GM21528 (cell line): Measurements from ENCODE around the gene SAMSN1.
"Not testable (repeated sequence)": the region's sequence is repeated elsewhere in the genome, so short reads cannot be mapped to it uniquely, and the experiment has no call there.

Source experiments
- ATAC-seq: cut with Tn5 transposase; IDR thresholded peaks from one replicate; pipeline ENCODE4 v1.9.1; 2021; ENCODE audit warnings: mild to moderate bottlenecking, moderate library complexity; ENCODE audit not compliant: unreplicated experiment, low FRiP score

Gene SAMSN1

DNA sequence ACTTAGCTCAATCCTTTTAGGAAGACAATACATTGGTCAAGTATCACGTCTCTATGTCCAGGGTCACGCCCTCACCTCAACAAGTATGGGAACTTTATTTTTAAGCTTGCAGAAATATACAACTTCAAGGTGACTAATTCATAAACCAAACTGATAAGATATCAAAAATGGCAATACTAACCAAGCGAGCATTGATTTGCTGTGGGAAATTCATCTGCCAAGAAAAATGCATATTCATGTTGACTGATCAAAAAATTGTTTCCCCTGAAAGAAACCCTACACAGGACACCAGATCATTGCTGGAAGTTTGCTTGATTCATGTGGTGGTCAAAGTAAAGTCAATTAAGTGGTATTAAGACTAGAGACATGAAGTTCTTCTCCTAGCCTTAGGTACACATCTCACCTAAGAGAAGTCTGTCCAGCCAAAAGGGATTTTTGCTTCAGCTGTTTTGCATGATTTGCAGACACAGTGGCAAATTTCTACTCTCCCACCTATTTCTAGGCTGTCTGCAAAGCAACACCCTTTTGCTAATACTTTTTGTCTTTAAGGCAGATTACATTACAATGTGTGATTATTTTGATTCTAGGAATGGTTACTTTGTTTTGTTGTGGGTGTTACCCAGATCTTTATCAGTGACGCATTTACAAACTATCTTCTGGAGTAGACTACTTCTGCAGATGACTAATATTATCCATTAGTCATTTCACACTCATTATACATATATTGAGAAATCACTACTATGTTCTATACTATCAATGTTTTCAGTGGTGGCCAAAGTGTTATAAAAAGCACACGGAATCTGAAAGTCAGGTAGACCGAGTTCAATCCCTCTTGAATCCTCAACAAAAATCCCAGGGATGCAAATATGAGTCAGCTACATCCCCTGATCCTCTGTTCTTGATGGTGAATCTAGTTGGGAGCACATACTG, 12.4 kb downstream of the SAMSN1 start:
- ATAC-seq, result peak; percentile 79

DNA sequence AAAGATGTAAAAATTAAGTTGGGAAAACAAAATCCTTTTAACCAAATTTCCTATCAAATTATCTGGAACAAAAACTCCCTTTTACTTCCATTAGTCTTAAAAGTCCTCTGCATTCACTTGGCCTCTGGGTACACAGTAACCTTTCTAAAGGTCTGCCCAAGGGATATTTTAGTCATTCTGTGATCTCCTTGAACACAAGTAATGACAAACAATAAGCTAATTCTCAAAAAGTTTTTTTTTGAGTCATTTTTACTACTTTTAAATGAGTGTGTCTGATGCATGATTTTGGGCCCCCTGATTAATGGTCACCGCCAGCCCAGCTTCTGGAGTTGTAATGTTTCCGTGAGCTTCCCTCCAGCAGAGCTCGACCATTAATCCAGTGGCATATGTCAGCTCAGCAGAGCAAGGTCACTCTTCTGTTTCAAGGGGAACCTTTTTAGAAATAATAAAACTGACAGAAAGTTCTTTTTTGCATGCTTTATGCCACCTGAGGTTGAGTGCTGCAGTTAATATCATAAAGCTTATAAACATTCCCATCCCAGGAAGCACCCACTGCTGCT, 14.3 kb downstream of the SAMSN1 start:
- ATAC-seq, result no peak

DNA sequence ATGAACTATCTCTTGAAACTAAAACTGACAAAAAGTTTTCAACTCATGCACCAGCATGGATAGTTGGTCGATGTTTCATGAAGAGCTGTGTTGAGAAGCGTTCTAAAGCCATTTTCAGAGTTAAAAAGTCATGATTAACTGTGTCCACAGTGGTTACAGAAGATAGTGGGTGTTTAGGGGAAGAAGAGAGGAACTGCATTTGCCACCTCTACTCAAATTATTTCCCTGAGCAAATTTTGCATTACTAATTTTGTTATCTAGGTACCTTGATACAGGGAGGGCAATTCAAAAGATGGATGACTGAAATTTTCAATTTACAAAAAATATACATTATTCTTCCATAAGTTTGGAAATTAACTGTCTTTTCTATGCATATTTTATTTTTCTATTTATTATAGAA, 15.5 kb downstream of the SAMSN1 start:
- no peak for ATAC-seq

DNA sequence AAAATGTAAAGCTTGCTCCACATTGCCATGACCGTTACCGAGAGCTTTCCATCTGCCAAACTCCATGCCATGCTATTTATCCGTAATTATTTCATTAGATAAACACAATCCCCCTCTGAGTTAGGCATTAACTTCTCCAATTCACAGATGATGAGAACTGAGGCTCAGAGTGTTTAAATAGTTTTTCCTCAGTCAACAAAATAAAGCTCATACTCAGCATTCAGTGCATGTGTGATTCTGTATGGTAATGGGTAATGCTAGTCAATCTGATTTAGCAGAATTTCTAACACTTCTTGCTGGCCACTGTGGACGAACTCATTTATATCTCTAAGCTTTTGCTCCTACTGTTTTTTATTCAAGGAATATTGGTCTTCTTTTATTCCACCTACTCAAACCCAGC, 17.3 kb downstream of the SAMSN1 start:
- ATAC-seq, result no peak

DNA sequence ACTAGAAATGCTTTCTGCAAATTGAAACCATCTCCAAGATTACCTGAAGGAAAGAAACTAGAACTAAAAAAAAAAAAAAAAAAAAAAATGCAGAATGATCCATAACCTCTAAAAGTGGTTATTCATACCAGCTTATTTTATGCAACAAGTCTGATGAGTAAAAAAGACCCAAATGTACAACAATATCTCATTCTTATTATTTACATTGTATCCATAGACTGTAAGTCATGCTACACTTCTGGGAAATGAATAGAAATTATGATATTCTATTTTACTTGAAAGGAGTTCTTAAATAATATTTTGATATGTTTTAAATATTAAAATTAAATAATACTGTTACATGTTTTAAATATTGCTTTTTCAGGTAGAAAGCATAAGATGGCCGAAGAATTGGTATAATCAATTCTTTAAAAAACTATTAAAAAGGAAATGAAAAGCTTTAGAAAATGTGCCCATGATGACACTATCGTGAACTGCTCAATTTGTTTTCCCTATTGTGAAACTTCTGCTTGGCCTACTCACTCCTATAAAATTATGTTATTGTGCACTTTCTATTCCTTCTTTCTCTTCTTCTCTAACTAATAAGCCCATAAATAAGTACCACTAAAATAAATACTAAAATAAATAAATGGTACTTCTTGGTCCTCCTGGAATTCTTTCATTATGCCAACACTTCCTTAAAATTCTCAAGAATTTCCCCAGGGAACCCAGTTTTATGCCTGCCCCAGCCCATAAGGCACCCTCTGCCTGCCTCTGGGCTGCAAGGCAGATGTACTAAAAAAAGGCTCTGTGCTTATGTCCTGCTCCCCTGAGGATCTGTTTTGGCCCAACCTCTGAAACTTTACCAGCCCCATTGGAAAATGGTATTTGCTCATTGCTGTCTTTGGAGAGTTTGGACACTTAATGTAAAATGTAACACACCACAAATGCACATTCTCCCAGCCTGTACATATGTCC, 18.1 kb downstream of the SAMSN1 start:
- no peak for ATAC-seq

DNA sequence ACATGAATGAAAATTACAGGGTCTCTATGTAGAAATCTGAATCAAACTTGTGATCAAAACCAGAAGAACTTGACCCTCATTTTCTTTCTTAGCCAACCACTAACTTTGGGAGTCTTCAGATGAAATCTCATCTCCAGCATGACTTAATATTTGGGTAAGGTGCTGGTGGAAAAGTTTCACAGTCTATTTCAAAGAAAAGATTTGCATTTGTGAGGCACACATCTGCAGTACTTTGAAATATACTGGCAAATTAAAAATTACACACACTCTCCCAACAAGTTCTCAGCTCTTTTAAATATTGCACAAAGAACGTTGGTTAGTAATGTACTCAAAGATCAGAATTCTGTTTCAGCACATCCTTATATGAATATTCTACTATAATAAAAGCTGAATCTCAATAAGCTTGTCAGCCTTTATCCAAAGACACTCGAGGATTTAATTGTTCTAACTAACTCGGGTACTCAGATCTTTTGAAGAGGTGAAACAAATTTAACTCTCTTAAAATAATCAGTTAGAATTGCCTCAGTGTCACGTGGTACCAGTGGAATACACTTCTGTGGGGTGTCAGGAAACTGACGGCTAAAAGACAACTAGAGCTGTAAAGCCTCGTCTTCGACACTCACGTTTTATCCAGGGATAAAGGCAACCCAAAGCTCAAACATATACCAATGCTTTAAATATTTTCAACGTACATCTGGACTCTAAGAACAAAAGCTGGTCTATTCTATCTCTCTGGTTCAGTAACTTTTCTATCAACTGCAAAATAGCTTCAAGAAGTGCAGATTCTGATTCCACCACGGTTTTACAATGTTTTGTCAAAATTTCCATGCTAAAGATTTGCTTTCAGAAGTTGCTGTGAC, 19.0 kb downstream of the SAMSN1 start:
- no peak for ATAC-seq

DNA sequence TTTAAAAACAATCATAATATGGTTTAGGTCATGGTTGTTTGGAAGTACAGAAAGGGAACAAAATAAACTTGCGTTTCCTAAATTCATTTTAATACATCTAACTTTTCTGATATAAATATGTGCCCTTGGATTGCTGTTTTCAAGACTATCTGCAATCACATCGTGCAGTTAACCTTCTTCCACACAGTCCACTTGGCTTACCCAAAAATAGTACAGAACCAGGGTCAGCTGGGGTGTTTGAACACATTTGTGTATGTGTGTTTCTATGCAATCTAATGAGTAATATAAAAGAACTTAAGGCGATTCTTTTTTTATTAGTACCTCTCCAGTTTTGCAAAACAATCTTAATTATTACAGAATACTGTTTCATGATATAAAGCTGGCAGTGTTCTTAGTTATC, 19.9 kb downstream of the SAMSN1 start:
- ATAC-seq, result no peak

DNA sequence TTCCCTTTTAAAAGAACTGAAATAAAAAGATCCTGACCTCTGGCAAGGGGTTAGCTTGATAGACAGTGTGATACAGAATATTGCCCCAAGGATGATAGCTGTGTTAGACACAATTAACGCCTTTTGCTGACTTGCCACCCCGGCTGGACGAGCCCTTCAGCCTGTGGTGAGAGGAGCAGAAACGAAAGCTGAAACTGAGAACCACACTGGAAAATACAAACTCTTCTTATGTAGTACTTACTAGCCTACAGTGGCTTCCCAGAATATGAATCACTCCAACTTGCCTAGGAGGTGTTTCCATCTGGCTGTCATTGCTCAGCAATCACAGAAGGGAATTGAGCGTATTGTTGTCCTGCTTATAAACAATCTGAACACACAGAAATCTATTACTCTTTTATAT, 22.9 kb downstream of the SAMSN1 start:
- ATAC-seq, result peak; percentile 76

DNA sequence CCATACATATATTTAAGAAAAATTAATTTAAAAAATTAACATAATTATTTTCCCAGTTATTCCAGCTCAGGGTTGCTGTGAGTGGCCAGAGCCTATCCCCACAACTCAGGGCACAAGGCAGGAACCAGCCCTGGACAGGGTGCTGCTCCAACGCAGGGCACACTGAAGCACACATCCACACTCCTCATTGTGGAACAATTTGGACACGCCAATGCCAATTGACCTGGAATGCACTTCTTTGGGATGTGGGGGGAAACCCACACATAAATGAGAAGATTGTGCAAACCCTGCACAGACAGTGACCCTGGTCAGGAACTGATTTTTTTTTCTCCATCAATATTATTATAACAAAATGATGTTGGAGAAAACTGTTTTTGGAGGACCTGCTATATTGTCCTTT, 23.4 kb downstream of the SAMSN1 start:
- no peak for ATAC-seq

DNA sequence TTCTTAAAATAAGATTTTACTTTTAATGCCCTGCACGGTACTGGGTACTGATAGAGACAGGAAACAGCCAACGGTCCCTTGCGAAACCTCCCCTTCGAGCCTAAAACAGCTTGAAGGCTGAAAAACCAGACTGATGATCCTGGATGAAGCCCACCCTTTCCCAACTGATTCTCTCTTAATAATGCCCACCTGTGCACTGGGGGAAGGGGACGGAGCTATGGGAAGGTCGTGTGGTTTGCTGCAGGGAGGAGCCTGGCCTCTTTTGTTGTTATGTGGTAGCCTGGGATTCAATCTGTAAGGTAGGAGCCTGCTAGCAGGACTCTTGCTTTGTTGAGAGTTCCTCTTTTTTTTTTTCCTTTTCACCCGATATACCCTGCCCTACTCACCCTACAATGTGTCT, 25.6 kb downstream of the SAMSN1 start:
- peak; percentile 45 for ATAC-seq

DNA sequence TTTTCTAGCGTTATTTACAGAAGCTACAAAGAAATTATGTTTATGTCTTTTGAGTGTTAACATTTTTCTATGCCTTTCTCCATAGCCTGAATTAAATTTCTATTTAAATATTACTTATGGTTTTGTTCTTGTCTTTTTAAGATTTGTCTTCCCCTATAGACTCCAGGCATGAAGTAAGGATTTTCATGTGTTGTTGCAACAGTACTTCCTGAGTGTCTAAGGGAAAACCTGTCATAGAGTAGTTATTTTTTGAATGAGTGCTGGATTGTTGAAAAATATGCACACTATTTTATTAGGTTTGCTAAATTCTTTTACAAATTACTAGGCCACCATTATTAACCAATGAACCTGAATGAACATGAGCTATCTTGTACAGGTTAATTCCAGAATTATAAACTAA, 27.1 kb downstream of the SAMSN1 start:
- ATAC-seq, result no peak

DNA sequence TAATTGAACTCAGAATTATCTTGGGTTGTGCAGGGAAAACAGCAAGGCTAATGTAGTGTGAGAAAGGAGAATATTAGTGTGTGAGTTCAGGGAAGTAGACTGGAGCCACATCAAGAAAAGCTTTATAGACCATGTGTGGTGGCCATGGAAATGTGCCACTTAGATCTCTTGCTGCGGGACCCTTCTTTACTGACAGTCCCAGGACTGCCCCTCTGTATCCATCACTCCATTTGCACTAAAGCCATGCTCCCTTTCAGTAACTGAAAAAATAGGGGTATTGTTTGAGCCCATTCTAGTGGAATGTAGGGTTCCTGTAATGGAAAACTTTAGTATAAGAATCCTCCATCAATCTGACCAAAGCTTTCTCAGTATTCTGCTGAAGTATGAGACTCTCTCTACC, 32.3 kb downstream of the SAMSN1 start:
- no peak for ATAC-seq

DNA sequence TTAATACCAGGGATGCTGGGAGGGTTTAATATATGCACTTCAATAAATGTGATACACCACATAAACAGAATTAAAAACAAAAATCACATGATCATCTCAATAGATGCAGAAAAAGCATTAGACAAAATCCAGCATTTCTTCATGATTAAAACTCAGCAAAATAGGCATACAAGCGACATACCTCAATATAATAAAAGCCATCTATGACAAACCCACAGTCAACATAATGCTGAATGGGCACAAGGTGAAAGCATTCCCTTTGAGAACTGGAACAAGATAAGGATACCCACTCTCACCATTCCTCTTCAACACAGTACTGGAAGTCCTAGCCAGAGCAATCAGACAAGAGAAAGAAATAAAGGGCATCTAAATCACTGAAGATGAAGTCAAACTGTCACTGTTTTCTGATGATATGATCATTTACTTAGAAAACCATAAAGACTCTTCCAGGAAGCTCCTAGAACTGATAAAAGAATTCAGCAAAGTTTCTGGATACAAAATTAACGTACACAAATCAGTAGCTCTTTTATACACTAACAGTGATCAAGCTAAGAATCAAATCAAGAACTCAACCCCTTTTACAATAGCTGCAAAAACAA, 39.2 kb downstream of the SAMSN1 start:
- ATAC-seq, result not testable (repeated sequence)

DNA sequence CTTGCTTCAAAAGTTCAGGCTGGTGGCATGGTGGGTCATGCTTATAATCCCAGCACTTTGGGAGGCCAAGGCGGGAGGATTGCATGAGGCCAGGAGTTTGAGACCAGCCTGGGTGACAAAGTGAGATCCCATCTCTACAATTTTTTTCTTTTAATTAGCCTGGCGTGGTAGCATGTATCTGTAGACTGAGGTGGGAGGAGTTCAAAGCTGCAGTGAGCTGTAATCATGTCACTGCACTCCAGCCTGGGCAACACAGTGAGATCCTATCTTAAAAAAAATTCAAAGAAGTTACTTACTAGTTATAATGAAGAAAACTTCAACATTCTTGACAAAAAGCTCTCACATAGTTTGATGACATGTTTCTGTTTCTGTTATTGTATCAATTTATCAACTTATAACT, 45.2 kb downstream of the SAMSN1 start:
- ATAC-seq, result no peak

DNA sequence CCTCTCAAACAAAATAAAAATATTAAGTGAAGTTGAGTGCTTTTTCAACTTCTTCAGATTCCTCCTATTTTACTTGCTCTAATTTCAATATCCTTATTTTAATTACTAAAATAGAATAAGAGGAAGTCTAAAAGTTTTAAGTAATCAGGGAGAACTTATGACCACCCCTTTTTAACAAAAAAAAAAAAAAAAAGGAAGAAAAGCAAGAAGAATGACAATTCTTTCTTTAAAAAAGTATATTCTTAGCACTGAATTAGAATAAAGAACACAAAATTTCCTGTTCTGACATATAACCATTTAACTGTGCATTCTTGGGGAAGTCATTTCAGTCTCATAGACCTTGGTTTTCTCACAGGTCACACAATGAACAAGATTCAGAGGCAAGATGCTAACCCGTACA, 46.8 kb downstream of the SAMSN1 start:
- no peak for ATAC-seq

DNA sequence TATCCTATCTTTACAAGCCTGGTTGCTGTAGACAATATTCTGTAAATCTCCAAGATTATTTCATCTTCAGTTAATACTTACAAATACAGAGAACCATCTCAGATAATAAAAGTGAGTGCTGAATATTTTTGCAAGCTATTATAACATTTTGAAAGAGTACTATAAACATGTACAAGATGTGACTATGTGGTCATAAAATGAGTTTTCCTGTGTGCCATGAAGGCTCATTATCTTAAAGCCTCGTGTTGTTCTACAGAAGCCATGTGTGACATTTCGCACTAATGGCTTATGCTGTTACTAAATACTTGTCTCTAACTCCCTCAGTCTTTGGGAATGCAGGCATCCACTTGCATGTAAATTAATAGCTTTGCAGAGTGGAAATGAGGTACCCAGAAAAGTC, 48.3 kb downstream of the SAMSN1 start:
- no peak for ATAC-seq

DNA sequence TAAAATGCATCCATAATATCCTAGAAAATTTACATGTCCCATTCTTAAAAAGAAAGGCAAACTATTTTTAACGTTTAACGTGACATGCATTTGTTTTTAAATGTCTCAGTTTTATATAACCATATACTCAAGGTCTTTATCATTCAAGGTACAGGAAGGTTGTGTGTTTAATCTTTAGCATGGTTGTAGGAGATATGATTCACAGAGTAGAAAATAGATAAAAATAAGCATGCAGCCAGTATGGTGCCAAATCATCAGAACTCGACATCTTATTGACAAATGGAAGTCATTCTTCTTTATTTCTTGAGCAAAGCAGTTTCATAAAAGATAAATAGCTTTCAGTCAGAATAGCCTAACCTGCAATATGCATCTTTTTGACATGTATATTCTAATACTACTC, 51.0 kb downstream of the SAMSN1 start:
- no peak for ATAC-seq

DNA sequence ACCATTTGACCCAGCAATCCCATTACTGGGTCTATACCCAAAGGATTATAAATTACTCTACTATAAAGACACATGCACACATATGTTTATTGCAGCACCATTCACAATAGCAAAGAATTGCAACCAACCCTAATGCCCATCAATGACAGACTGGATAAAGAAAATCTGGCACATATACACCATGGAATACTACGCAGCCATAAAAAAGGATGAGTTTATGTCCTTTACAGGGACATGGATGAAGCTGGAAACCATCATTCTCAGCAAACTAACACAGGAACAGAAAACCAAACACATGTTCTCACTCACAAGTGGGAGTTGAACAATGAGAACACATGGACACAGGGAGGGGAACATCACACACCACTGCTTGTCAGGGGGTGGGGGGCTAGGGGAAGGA, 51.9 kb downstream of the SAMSN1 start:
- ATAC-seq, result not testable (repeated sequence)

DNA sequence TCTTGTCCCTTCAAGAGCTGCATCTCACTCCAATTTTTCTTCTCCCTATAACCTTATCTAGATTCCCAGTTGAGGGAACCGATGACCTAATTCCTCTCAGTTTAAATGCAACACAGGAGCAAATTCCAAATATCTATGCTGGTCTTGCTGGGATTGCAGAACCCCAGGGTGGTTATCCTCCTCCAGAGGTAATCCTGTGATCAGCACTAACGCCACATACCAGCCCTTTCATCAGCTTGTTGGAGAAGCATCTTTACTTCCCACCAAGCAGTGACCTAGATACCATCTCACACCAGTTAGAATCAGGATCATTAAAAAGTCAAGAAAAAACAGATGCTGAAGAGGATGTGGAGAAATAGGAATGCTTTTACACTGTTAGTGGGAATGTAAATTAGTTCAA, 52.4 kb downstream of the SAMSN1 start:
- no peak for ATAC-seq

DNA sequence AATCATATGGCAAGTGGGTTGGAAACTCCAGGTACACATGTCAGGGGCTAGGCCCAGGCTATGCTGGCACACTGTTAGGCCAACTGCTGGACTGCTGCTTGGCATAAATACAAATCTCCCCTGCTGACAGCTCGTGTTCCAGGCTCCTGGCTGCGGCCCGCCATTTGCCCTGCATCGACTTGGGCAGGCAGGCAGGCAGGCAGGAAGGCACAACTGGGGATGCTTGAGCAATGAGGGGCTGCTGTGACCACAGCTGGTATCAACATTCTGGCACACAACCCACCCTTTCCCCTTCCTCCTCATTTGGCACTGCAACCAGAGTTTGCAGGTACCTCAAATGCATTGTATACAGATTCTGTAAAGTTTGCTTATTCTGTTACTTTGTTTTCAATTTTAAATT, 53.2 kb downstream of the SAMSN1 start:
- ATAC-seq, result no peak
